Measurements from ENCODE around the gene EIF2B1.

- no peak for TF ChIP-seq ZBTB49 (CRISPR knock-in tag; IDR thresholded peaks at IDR 0.05; ENCODE audit: borderline replicate concordance)
- no peak for TF ChIP-seq CTCF (IDR thresholded peaks at IDR 0.05 in 2 of 3, conservative IDR thresholded peaks at IDR 0.05 in 1 of 3; ENCODE audit: insufficient read depth in 2 of 3, low read depth in 1 of 3, low read length in 3 of 3)
Measured at GRCh38 chr12:123634142-123634561, 666 bp upstream of the EIF2B1 start.
